ENCODE data around the gene TBC1D17. TPM values are rescaled to one million over a fixed set of nuclear protein-coding genes. Genes with fewer than 3 reads are reported as not detected.

TBC1D17 gene
- total RNA-seq, 1 donor from 2014 or later: 36.8 TPM

GRCh38 chr19:49850487-49851342 lies 26.8 kb upstream of the TBC1D17 start, which contains the start of gene PTOV1:
Gene PTOV1, plus strand, starts transcription at chr19:49851159.
- TF ChIP-seq CTCF (IDR thresholded peaks at IDR 0.05; ENCODE audit: unreplicated experiment): no peak
- Mint-ChIP-seq H3K9me3 (ENCODE audit: unreplicated experiment) (no peaks in the 10 kb centered on the region), H3K4me1 (ENCODE audit: unreplicated experiment) (peaks cover 25% of the 10 kb centered on the region), H3K27me3 (ENCODE audit: unreplicated experiment) (peaks cover 30% of the 10 kb centered on the region), H3K27ac (ENCODE audit: unreplicated experiment) (peak within 1 kb of the TSS; percentile 95), H3K4me3 (ENCODE audit: unreplicated experiment) (peak within 1 kb of the TSS; percentile 96), H3K36me3 (ENCODE audit: low read depth, unreplicated experiment) (peaks cover 30% of the 10 kb centered on the region)
- DNase-seq (ENCODE audit: low spot score): peak; percentile 92

GRCh38 chr19:49851456-49852259 lies 25.8 kb upstream of the TBC1D17 start:
- H3K9me3 Mint-ChIP-seq (ENCODE audit: unreplicated experiment): no peaks in the 10 kb centered on the region
- H3K4me3 Mint-ChIP-seq (ENCODE audit: unreplicated experiment): peak overlapping the region; percentile 93
- H3K27ac Mint-ChIP-seq (ENCODE audit: unreplicated experiment): peak overlapping the region; percentile 88
- peaks cover 31% of the 10 kb centered on the region for H3K36me3 Mint-ChIP-seq (ENCODE audit: low read depth, unreplicated experiment)
- peak; percentile 53 for DNase-seq (ENCODE audit: low spot score)
- H3K27me3 Mint-ChIP-seq (ENCODE audit: unreplicated experiment): peaks cover 35% of the 10 kb centered on the region
- TF ChIP-seq CTCF (IDR thresholded peaks at IDR 0.05; ENCODE audit: unreplicated experiment): no peak
- H3K4me1 Mint-ChIP-seq (ENCODE audit: unreplicated experiment): peaks cover 25% of the 10 kb centered on the region

GRCh38 chr19:49852631-49853126 lies 24.8 kb upstream of the TBC1D17 start:
- Mint-ChIP-seq H3K27ac (ENCODE audit: unreplicated experiment) (peak overlapping the region; percentile 88), H3K9me3 (ENCODE audit: unreplicated experiment) (no peaks in the 10 kb centered on the region), H3K27me3 (ENCODE audit: unreplicated experiment) (peaks cover 35% of the 10 kb centered on the region), H3K4me1 (ENCODE audit: unreplicated experiment) (peaks cover 25% of the 10 kb centered on the region), H3K4me3 (ENCODE audit: unreplicated experiment) (peak overlapping the region; percentile 93), H3K36me3 (ENCODE audit: low read depth, unreplicated experiment) (peaks cover 37% of the 10 kb centered on the region)
- TF ChIP-seq CTCF (IDR thresholded peaks at IDR 0.05; ENCODE audit: unreplicated experiment): no peak
- DNase-seq (ENCODE audit: low spot score): no peak

GRCh38 chr19:49853852-49854377 lies 23.6 kb upstream of the TBC1D17 start:
- H3K27ac Mint-ChIP-seq (ENCODE audit: unreplicated experiment): peak overlapping the region; percentile 18
- DNase-seq (ENCODE audit: low spot score): no peak
- peaks cover 40% of the 10 kb centered on the region for H3K36me3 Mint-ChIP-seq (ENCODE audit: low read depth, unreplicated experiment)

More at GRCh38 chr19:49853852-49854377, 23.6 kb upstream of the TBC1D17 start:
- Mint-ChIP-seq H3K4me1 (ENCODE audit: unreplicated experiment) (peaks cover 25% of the 10 kb centered on the region), H3K9me3 (ENCODE audit: unreplicated experiment) (no peaks in the 10 kb centered on the region), H3K4me3 (ENCODE audit: unreplicated experiment) (peak overlapping the region; percentile 85), H3K27me3 (ENCODE audit: unreplicated experiment) (peaks cover 38% of the 10 kb centered on the region)
- TF ChIP-seq CTCF (IDR thresholded peaks at IDR 0.05; ENCODE audit: unreplicated experiment): no peak

All from endothelial cell (in vitro differentiated cells).